ENCODE data around the gene TEDC1. TPM values are rescaled to one million over a fixed set of nuclear protein-coding genes. Genes with fewer than 3 reads are reported as not detected.

The TEDC1 gene
- total RNA-seq, 1 experiment from 2014 or later, result 30.3 TPM

- no peak for DNase-seq
- no peaks in the 10 kb centered on the region for H3K4me1 ChIP-seq
- no peaks in the 10 kb centered on the region for H3K27me3 ChIP-seq (replicated peaks; ENCODE audit: control insufficient read depth, insufficient read depth, low read length)
- no TSS peak for BruUV-seq (replicated peaks)
- Mint-ChIP-seq H3K4me3 (ENCODE audit: unreplicated experiment) (no peak overlapping the region), H3K9me3 (ENCODE audit: unreplicated experiment) (no peaks in the 10 kb centered on the region), H3K4me1 (ENCODE audit: low read depth, unreplicated experiment) (peaks cover 7% of the 10 kb centered on the region), H3K36me3 (ENCODE audit: insufficient read depth, unreplicated experiment) (peaks cover 16% of the 10 kb centered on the region), H3K27ac (ENCODE audit: unreplicated experiment) (no peak overlapping the region), H3K27me3 (ENCODE audit: insufficient read depth, unreplicated experiment) (peaks cover 17% of the 10 kb centered on the region)
- intact Hi-C loops (cut with micrococcal nuclease; ENCODE audit: unreplicated experiment), result no loop called here
- CTCF ChIA-PET, result no interaction called here
- H3K9me3 ChIP-seq, result no peaks in the 10 kb centered on the region
- TF ChIP-seq, protein P1, sequence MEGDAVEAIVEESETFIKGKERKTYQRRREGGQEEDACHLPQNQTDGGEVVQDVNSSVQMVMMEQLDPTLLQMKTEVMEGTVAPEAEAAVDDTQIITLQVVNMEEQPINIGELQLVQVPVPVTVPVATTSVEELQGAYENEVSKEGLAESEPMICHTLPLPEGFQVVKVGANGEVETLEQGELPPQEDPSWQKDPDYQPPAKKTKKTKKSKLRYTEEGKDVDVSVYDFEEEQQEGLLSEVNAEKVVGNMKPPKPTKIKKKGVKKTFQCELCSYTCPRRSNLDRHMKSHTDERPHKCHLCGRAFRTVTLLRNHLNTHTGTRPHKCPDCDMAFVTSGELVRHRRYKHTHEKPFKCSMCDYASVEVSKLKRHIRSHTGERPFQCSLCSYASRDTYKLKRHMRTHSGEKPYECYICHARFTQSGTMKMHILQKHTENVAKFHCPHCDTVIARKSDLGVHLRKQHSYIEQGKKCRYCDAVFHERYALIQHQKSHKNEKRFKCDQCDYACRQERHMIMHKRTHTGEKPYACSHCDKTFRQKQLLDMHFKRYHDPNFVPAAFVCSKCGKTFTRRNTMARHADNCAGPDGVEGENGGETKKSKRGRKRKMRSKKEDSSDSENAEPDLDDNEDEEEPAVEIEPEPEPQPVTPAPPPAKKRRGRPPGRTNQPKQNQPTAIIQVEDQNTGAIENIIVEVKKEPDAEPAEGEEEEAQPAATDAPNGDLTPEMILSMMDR (IDR thresholded peaks at IDR 0.05; ENCODE audit: insufficient read depth in 1 of 2, low read depth in 1 of 2, low read length in 1 of 2, severe bottlenecking in 1 of 2, unreplicated experiment in 1 of 2), result no peak
- POLR2A ChIA-PET, result no interaction called here
- no peak overlapping the region for H3K4me3 ChIP-seq (ENCODE audit: low read depth, low read length)
- no peaks in the 10 kb centered on the region for H3K36me3 ChIP-seq (ENCODE audit: control insufficient read depth, insufficient read depth, low read length)
Measured at GRCh38 chr14:105507247-105507646, 16.2 kb downstream of the TEDC1 start.

GRCh38 chr14:105508069-105508468 is 17.0 kb downstream of the TEDC1 start:
- DNase-seq, result no peak
- ChIA-PET POLR2A (no interaction called here), CTCF (interaction anchor here (0.7 kb wide), 1 partner anchor 19 kb away, joined by 4 read pairs; no protein-coding TSS in a partner anchor)
- Histone ChIP-seq H3K36me3 (ENCODE audit: control insufficient read depth, insufficient read depth, low read length) (no peaks in the 10 kb centered on the region), H3K4me3 (ENCODE audit: low read depth, low read length) (no peak overlapping the region), H3K4me1 (no peaks in the 10 kb centered on the region), H3K9me3 (no peaks in the 10 kb centered on the region), H3K27me3 (replicated peaks; ENCODE audit: control insufficient read depth, insufficient read depth, low read length) (no peaks in the 10 kb centered on the region)
- H3K36me3 Mint-ChIP-seq (ENCODE audit: insufficient read depth, unreplicated experiment), result peaks cover 11% of the 10 kb centered on the region
- intact Hi-C loops (cut with micrococcal nuclease; ENCODE audit: unreplicated experiment), result no loop called here
- H3K4me1 Mint-ChIP-seq (ENCODE audit: low read depth, unreplicated experiment), result peaks cover 7% of the 10 kb centered on the region
- BruUV-seq (replicated peaks), result no TSS peak
- H3K9me3 Mint-ChIP-seq (ENCODE audit: unreplicated experiment), result no peaks in the 10 kb centered on the region
- H3K27ac Mint-ChIP-seq (ENCODE audit: unreplicated experiment), result no peak overlapping the region
- TF ChIP-seq, protein P1 (IDR thresholded peaks at IDR 0.05; ENCODE audit: insufficient read depth in 1 of 2, low read depth in 1 of 2, low read length in 1 of 2, severe bottlenecking in 1 of 2, unreplicated experiment in 1 of 2), result no peak
- no peak overlapping the region for H3K4me3 Mint-ChIP-seq (ENCODE audit: unreplicated experiment)
- H3K27me3 Mint-ChIP-seq (ENCODE audit: insufficient read depth, unreplicated experiment), result peaks cover 17% of the 10 kb centered on the region

DNA sequence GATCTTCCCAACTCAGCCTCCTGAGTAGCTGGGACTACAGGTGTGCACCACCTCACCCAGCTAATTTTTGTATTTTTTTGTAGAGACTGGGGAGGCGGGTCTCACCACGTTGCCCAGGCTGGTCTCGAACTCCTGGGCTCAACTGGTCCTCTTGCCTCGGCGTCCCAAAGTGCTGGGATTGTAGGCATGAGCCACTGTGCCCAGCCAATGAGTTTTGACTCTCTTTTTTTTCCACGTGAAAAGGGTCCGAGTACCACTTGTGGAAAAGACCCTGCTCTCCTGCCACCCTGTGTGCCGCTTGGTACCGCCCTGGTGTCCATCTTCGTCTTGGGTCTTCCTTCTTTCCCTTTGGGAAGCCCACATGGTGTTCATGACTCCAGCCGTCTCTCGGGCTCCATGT is 17.6 kb downstream of the TEDC1 start:
- TF ChIP-seq, protein P1 (IDR thresholded peaks at IDR 0.05; ENCODE audit: insufficient read depth in 1 of 2, low read depth in 1 of 2, low read length in 1 of 2, severe bottlenecking in 1 of 2, unreplicated experiment in 1 of 2), result no peak
- CTCF ChIA-PET, result no interaction called here
- H3K4me1 Mint-ChIP-seq (ENCODE audit: low read depth, unreplicated experiment), result peaks cover 7% of the 10 kb centered on the region
- Histone ChIP-seq H3K27me3 (replicated peaks; ENCODE audit: control insufficient read depth, insufficient read depth, low read length) (no peaks in the 10 kb centered on the region), H3K4me3 (ENCODE audit: low read depth, low read length) (no peak overlapping the region), H3K4me1 (no peaks in the 10 kb centered on the region), H3K9me3 (no peaks in the 10 kb centered on the region), H3K36me3 (ENCODE audit: control insufficient read depth, insufficient read depth, low read length) (no peaks in the 10 kb centered on the region)
- DNase-seq, result no peak
- H3K9me3 Mint-ChIP-seq (ENCODE audit: unreplicated experiment), result no peaks in the 10 kb centered on the region
- peaks cover 8% of the 10 kb centered on the region for H3K36me3 Mint-ChIP-seq (ENCODE audit: insufficient read depth, unreplicated experiment)
- no TSS peak for BruUV-seq (replicated peaks)
- H3K27me3 Mint-ChIP-seq (ENCODE audit: insufficient read depth, unreplicated experiment), result peaks cover 15% of the 10 kb centered on the region
- H3K27ac Mint-ChIP-seq (ENCODE audit: unreplicated experiment), result no peak overlapping the region
- intact Hi-C loops (cut with micrococcal nuclease; ENCODE audit: unreplicated experiment), result no loop called here
- POLR2A ChIA-PET, result no interaction called here
- H3K4me3 Mint-ChIP-seq (ENCODE audit: unreplicated experiment), result no peak overlapping the region

Measured in Caco-2 (cell line).